Activated B cell treated with CpG ODN at 0.5 μM for 24 hours (primary cell): ENCODE data around the gene PLXNB1. TPM values are rescaled to one million over a fixed set of nuclear protein-coding genes. Genes with fewer than 3 reads are reported as not detected.

Experiments
- ATAC-seq: fragments of 200-7000 bp; cut with Tn5 transposase; one replicate; pipeline ENCODE4 v1.10.0; 2021; ENCODE audit warnings: low read depth, mild to moderate bottlenecking, moderate library complexity
- CTCF ChIA-PET: fragments of 350-600 bp; sonication (Branson Sonifier 250); formaldehyde crosslinking; loops from one replicate; lab custom pipeline; 2021; ENCODE audit warnings: antibody characterized with exemption; lab: Charles Lee
- POLR2A ChIA-PET: fragments of 350-600 bp; sonication (Branson Sonifier 250); formaldehyde crosslinking; loops from one replicate; lab custom pipeline; 2021; ENCODE audit warnings: antibody characterized with exemption; lab: Charles Lee
- DNase-seq: peaks from one replicate; pipeline ENCODE4 v3.0.0; 2022
- H3K27ac Mint-ChIP-seq: one replicate; pipeline ENCODE4 v1.8.0; 2020; ENCODE audit warnings: mixed read lengths
- H3K27me3 Mint-ChIP-seq: one replicate; pipeline ENCODE4 v1.8.0; 2021; ENCODE audit warnings: mixed read lengths
- H3K36me3 Mint-ChIP-seq: one replicate; pipeline ENCODE4 v1.8.0; 2021; ENCODE audit warnings: low read depth, mixed read lengths
- H3K4me1 Mint-ChIP-seq: one replicate; pipeline ENCODE4 v1.8.0; 2021; ENCODE audit warnings: mixed read lengths
- H3K4me3 Mint-ChIP-seq: one replicate; pipeline ENCODE4 v1.8.0; 2020; ENCODE audit warnings: mild to moderate bottlenecking, mixed read lengths
- H3K9me3 Mint-ChIP-seq: one replicate; pipeline ENCODE4 v1.8.0; 2020; ENCODE audit warnings: mixed read lengths
- intact Hi-C: fragments of 100-400 bp; cut with micrococcal nuclease; formaldehyde crosslinking; loops from one replicate; pipeline ENCODE4 v1.15.1; 2024
- total RNA-seq: library from RNA; stranded (reverse); gene quantifications from 2 replicates; pipeline ENCODE4 v1.2.3, GENCODE V29; 2022
- TF ChIP-seq, protein P1 (sequence below): fragments of 200-600 bp; IDR thresholded peaks from one replicate; pipeline ENCODE4 v1.8.0; 2022; ENCODE audit warnings: antibody characterized with exemption, mild to moderate bottlenecking

PLXNB1 gene
- total RNA-seq, 1 donor from 2014 or later: 3.5 TPM

DNA sequence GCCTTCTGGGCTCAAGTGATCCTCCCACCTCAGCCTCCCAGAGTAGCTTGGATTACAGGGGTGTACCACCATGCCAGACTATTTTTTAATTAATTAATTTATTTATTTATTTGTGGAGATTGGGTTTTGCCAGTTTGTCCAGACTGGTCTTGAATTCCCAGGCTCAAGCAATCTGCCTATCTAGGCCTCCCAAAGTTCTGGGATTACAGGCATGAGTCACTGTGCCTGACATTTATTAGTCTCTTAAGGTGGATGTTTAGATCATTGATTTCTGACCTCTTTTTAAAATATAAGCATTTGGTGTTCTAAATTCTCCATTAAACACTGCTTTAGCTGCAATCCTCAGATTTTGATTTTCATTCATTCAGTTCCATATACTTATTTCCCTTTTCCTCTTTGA is 42.3 kb downstream of the PLXNB1 start:
- TF ChIP-seq, protein P1, sequence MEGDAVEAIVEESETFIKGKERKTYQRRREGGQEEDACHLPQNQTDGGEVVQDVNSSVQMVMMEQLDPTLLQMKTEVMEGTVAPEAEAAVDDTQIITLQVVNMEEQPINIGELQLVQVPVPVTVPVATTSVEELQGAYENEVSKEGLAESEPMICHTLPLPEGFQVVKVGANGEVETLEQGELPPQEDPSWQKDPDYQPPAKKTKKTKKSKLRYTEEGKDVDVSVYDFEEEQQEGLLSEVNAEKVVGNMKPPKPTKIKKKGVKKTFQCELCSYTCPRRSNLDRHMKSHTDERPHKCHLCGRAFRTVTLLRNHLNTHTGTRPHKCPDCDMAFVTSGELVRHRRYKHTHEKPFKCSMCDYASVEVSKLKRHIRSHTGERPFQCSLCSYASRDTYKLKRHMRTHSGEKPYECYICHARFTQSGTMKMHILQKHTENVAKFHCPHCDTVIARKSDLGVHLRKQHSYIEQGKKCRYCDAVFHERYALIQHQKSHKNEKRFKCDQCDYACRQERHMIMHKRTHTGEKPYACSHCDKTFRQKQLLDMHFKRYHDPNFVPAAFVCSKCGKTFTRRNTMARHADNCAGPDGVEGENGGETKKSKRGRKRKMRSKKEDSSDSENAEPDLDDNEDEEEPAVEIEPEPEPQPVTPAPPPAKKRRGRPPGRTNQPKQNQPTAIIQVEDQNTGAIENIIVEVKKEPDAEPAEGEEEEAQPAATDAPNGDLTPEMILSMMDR: no peak
- no peak overlapping the region for H3K4me3 Mint-ChIP-seq
- ChIA-PET POLR2A (no interaction called here), CTCF (interaction anchor here (2.0 kb wide), 1 partner anchor 13 kb away, joined by 8 read pairs; no protein-coding TSS in a partner anchor)
- intact Hi-C loops: no loop called here
- H3K9me3 Mint-ChIP-seq: peaks cover 2% of the 10 kb centered on the region
- ATAC-seq: no peak
- DNase-seq: no peak
- no peak overlapping the region for H3K27ac Mint-ChIP-seq
- H3K27me3 Mint-ChIP-seq: peaks cover 30% of the 10 kb centered on the region
- no peaks in the 10 kb centered on the region for H3K4me1 Mint-ChIP-seq
- H3K36me3 Mint-ChIP-seq: no peaks in the 10 kb centered on the region

DNA sequence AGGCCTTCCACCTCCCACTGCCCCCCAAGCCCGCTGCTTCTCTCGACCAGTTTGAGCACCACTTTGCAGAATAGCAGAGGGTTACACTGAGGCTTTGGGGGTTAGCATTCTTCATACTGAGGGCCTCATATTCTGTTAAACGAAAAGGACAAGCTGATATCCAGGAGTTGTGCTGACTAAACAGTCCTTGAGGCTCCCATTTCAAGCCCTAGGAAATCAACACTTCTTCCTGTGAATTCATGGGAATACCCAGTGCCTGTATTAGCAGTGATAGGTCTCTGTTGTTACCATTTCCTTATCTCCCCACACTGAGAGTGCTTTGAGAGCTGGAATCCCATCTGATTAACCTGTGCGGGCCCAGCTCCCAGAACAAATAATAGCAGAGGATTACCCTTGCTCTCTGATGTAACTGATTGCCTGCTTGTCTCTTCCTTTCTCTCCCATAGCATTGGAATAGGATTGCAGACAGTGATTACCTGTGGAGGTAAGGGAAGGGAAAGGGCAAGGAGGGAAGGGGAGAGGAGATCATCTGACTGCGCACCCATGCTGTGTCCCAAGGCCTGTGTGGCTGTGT is 56.9 kb downstream of the PLXNB1 start:
- no peak for ATAC-seq
- Mint-ChIP-seq H3K27ac (no peak overlapping the region), H3K4me1 (no peaks in the 10 kb centered on the region), H3K27me3 (no peaks in the 10 kb centered on the region), H3K4me3 (no peak overlapping the region), H3K9me3 (no peaks in the 10 kb centered on the region), H3K36me3 (no peaks in the 10 kb centered on the region)
- TF ChIP-seq, protein P1: no peak
- POLR2A ChIA-PET: no interaction called here
- intact Hi-C loops: no loop called here
- CTCF ChIA-PET: no interaction called here
- DNase-seq: no peak

DNA sequence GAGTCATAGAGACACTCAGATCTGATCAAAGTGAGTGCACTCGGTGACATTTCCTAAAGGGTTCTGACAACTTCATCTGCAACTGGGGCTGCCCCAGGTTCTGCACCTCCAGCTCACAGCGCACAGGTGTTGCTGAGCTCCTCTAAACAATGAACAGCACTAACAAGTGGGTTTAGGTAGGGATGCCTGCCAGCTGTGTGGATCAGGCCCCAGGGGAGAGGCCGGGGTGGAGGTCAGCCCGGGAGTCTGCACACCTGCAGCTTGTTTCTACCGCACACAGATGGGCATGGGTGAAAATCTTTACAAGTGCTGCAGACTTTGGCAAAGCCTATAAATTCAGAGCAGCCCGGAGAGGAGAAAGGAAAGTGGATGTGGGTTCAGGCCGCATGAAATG is 57.5 kb downstream of the PLXNB1 start:
- intact Hi-C loops: no loop called here
- Mint-ChIP-seq H3K4me3 (no peak overlapping the region), H3K4me1 (no peaks in the 10 kb centered on the region), H3K27me3 (no peaks in the 10 kb centered on the region), H3K27ac (no peak overlapping the region), H3K9me3 (no peaks in the 10 kb centered on the region), H3K36me3 (no peaks in the 10 kb centered on the region)
- TF ChIP-seq, protein P1: no peak
- DNase-seq: no peak
- ChIA-PET POLR2A (no interaction called here), CTCF (no interaction called here)
- no peak for ATAC-seq

DNA sequence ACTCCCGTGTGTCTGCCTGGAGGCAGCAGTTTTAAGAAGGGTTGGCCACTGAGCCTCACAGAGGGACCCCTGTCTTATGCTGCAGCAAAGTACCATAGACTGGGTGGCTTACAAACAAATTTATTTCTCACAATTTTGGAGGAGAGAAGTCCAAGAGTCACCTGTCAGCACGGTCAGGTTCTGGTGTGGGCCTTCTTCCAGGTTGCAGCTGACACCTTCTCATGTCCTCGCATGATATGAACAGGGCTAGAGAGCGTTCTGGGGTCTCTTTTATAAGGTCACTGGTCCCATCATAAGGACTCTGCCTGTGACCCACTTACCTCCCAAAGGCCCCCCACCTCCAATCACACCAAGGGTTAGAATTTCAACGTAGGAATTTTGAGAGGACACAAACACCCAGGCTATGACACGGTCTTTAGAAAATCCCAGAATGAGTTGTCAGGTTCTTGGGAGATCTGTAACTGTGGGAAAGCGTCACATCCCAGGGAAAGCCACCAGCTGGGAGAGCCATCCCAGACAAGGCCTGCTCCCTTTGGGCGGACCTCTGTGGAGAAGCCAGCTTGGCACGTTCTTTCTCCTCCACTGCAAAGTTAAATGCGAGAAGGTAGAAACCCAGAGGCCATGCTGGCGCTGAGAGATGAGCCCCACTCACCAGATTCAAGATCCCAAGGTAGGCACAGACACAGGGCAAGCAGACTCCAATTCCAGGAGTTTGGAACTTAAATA is 58.1 kb downstream of the PLXNB1 start, which contains the start of gene FBXW12:
Gene FBXW12 (plus strand): TSS at position 569 of the 726 bp plus-strand sequence. CDS start 549 bp downstream, outside the sequence.
- no peak within 1 kb of the TSS for H3K27ac Mint-ChIP-seq
- ChIA-PET POLR2A (no interaction called here), CTCF (no interaction called here)
- no peak within 1 kb of the TSS for H3K4me3 Mint-ChIP-seq
- TF ChIP-seq, protein P1: no peak
- no peaks in the 10 kb centered on the region for H3K9me3 Mint-ChIP-seq
- no peaks in the 10 kb centered on the region for H3K27me3 Mint-ChIP-seq
- DNase-seq (no peak), ATAC-seq (no peak)
- no peaks in the 10 kb centered on the region for H3K36me3 Mint-ChIP-seq
- no peaks in the 10 kb centered on the region for H3K4me1 Mint-ChIP-seq
- intact Hi-C loops: no loop called here

DNA sequence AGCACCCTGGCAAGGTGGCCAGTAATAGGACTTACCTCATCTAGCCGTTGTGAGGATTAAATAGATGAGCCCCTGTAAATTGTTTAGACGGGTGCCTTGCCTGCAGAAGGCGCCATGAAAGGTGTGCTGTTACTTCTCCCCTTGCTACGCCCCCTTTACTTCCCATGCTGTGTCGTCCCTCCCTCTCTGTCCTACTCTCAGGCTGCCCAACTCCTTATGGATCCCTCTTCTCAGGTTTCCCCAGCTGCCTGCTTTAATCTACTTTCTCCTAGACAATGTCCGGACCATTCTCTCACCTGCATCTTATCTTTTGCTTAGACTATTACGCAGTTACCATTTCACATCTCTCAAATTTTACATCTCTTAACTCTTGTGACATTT is 59.6 kb downstream of the PLXNB1 start:
- ChIA-PET POLR2A (no interaction called here), CTCF (no interaction called here)

More for the DNA sequence above, 59.6 kb downstream of the PLXNB1 start:
- TF ChIP-seq, protein P1: no peak
- intact Hi-C loops: no loop called here
- H3K36me3 Mint-ChIP-seq: no peaks in the 10 kb centered on the region
- H3K4me3 Mint-ChIP-seq: no peak overlapping the region
- ATAC-seq: no peak
- H3K9me3 Mint-ChIP-seq: no peaks in the 10 kb centered on the region
- H3K4me1 Mint-ChIP-seq: no peaks in the 10 kb centered on the region
- H3K27ac Mint-ChIP-seq: no peak overlapping the region
- DNase-seq: no peak
- no peaks in the 10 kb centered on the region for H3K27me3 Mint-ChIP-seq
